DND-41 (cell line): ENCODE data around the gene MYO5C.

Source experiments
- EZH2 ChIP-seq: IDR thresholded peaks from 3 replicates; pipeline ENCODE4 v1.6.1; 2012; ENCODE audit warnings: borderline replicate concordance, low read depth, mild to moderate bottlenecking, moderate library complexity, low read length, inconsistent platforms; ENCODE audit not compliant: severe bottlenecking
- TF ChIP-seq, protein P1 (sequence below): IDR thresholded peaks from 2 replicates; pipeline ENCODE4 v1.5.1; 2012; ENCODE audit warnings: borderline replicate concordance, low read length, moderate library complexity, mild to moderate bottlenecking; ENCODE audit not compliant: poor library complexity, severe bottlenecking; ENCODE audit errors: extremely low read depth

DNA sequence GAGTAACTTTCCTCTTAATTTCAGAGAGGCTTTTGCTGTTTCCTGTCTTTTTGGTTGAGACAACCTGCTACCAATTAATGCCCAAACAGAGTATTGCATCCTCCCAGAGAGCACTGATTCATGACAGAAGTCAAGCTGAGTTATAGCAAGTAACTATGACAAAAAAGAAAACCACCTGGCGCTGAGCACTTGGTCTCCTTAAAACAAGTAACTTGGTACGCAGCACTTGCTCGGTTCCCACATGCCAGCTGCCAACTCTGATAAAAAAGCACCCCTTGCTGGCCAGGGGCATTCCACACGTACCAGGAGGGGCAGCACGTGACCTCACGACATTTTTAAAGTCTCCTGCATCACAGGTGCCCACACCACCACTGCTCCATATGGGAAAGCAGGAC is 13.5 kb upstream of the MYO5C start:
- TF ChIP-seq, protein P1, sequence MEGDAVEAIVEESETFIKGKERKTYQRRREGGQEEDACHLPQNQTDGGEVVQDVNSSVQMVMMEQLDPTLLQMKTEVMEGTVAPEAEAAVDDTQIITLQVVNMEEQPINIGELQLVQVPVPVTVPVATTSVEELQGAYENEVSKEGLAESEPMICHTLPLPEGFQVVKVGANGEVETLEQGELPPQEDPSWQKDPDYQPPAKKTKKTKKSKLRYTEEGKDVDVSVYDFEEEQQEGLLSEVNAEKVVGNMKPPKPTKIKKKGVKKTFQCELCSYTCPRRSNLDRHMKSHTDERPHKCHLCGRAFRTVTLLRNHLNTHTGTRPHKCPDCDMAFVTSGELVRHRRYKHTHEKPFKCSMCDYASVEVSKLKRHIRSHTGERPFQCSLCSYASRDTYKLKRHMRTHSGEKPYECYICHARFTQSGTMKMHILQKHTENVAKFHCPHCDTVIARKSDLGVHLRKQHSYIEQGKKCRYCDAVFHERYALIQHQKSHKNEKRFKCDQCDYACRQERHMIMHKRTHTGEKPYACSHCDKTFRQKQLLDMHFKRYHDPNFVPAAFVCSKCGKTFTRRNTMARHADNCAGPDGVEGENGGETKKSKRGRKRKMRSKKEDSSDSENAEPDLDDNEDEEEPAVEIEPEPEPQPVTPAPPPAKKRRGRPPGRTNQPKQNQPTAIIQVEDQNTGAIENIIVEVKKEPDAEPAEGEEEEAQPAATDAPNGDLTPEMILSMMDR: no peak
- TF ChIP-seq EZH2: no peak
